ENCODE measurements around the gene HNRNPH1. TPM values are rescaled to one million over a fixed set of nuclear protein-coding genes. Genes with fewer than 3 reads are reported as not detected.
"Not testable (repeated sequence)": the region's sequence is repeated elsewhere in the genome, so short reads cannot be mapped to it uniquely, and the experiment has no call there.

HNRNPH1 gene
- total and polyA plus RNA-seq, 9 donors = 243 to 679 (median 513) TPM

GRCh38 chr5:179649166-179649703, 25.8 kb upstream of the HNRNPH1 start:
- WGBS, 3 donors = 65 to 75% (median 75%) methylated on average over 10 of the region's 10 CpGs
- H3K27me3 ChIP-seq; H3K27ac ChIP-seq; intact Hi-C loops (cut with DNase I); H3K36me3 ChIP-seq; H3K4me3 ChIP-seq; H3K9me3 ChIP-seq; DNase-seq; H3K4me1 ChIP-seq (ENCODE audit: insufficient read depth): not testable (repeated sequence)

DNA sequence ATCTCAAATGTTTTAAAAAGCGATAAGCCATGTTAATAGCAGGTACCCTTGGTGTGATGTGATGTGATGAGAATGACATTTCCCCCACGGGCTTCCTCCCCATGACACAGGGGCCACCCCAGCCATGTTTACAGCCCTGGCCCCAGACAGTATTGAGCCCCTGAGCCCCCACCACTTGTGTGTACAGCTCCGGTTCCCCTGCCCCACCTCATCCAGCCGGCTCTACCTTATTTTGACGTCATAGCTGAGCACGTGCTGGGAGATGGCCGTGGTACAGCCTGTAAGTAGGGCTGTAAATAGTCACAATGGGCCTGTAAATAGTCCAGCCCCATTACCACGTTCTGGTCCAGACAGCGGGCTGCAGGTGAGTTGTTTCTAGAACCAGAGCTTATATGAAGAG, 24.9 kb upstream of the HNRNPH1 start:
- no peak for TF ChIP-seq CTCF (IDR thresholded peaks at IDR 0.05)
- no peak for TF ChIP-seq EP300 (IDR thresholded peaks at IDR 0.05)
- TF ChIP-seq POLR2A (IDR thresholded peaks at IDR 0.05) = no peak
- H3K36me3 ChIP-seq = no peaks in the 10 kb centered on the region
- intact Hi-C loops (cut with DNase I) = no loop called here
- WGBS, 3 donors = 73 to 80% (median 78%) methylated on average over 9 of the region's 9 CpGs
- DNase-seq = no peak
- H3K4me1 ChIP-seq (ENCODE audit: insufficient read depth) = no peaks in the 10 kb centered on the region
- H3K9me3 ChIP-seq = no peaks in the 10 kb centered on the region
- no peaks in the 10 kb centered on the region for H3K27me3 ChIP-seq
- no peak overlapping the region for H3K27ac ChIP-seq
- H3K4me3 ChIP-seq = no peak overlapping the region

DNA sequence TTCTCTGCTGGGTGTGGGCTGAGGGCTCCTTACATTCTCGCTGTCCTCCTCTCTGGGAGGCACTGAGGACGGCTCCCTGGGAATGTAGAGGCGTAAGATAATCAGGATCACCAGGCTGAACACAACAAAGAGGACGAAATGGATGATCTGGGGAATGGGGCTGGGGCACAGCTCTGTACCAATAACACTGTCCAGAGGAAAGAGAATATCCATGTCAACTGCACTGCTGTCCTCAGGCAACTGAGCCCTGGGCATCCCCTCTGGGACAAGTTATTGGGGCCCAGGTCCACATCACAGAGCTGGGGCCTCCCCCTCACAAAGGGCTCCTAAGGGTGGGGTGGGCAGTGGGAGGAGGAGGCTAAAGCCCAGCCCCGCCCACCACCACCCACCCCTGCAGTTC, 21.3 kb upstream of the HNRNPH1 start:
- H3K4me1 ChIP-seq (ENCODE audit: insufficient read depth); H3K27ac ChIP-seq; H3K9me3 ChIP-seq; intact Hi-C loops (cut with DNase I); H3K27me3 ChIP-seq; DNase-seq; H3K4me3 ChIP-seq; H3K36me3 ChIP-seq: not testable (repeated sequence)
- WGBS, 3 donors = 62 to 77% (median 76%) methylated on average over 4 to 5 of the region's 5 CpGs

DNA sequence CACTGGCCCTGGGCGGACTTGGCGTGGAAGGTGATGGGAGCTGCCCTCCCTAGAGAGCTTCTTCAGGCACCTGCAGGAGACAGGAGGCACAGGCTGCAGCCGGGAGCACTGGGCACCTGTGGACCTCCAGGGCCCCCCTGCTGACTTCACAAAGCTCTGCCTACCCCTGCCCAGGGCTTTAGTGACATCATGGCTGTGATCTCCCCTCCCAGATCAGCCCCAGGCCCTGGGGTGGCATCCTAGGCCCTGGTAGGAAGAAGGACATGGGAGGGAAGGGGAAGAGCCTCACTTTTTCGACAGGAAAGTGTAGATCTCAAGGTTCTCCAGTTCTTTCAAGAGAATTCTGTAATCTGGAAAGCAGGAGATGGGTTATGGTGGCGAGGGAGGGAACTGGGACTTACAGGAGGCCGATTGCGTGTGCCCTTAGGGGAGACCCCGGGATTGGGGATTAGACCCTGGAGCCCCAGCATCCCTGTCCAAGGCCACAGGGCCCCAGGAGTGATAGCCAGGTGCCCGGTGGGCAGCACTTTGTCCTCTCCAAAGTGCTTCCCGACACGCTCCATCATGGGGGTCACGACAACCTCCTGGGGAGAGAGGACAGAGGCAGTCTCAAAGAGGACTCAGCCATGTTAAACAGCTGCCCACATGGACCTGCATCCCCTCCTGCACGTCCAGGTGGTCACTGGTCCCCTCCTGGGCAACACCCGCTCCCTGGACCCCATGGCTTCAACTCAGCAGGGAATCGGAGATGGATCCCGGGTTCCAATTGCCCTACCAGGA, 19.9 kb upstream of the HNRNPH1 start:
- H3K9me3 ChIP-seq; intact Hi-C loops (cut with DNase I); DNase-seq; H3K4me1 ChIP-seq (ENCODE audit: insufficient read depth); H3K27ac ChIP-seq; H3K27me3 ChIP-seq; H3K4me3 ChIP-seq; H3K36me3 ChIP-seq: not testable (repeated sequence)
- 82 to 85% (median 82%) methylated on average over 13 to 16 of the region's 16 CpGs for WGBS, 3 donors

- H3K36me3 ChIP-seq; H3K9me3 ChIP-seq; H3K27ac ChIP-seq; H3K27me3 ChIP-seq; DNase-seq; intact Hi-C loops (cut with DNase I); H3K4me1 ChIP-seq (ENCODE audit: insufficient read depth); H3K4me3 ChIP-seq: not testable (repeated sequence)
- 80 to 85% (median 82%) methylated on average over 14 to 17 of the region's 17 CpGs for WGBS, 3 donors
These were observed 19.2 kb upstream of the HNRNPH1 start for GRCh38 chr5:179642626-179643025.

DNA sequence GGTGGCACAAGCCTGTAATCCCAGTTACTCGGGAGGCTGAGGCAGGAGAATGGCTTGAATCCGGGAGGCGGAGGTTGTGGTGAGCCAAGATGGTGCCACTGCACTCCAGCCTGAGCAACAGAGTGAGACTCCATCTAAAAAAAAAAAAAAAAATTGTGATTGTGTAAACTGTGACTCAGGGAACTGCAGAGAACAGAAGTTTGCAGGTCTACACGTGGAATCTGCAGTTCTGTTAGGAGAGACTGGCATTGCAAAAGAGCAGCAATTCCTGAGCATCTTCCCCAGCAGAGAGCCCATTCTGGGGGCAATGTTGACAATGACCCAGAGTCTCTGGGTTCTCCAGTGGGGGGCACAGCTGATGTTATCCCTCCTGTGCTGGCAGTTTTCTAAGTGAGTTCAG, 18.3 kb upstream of the HNRNPH1 start:
- H3K36me3 ChIP-seq; H3K27ac ChIP-seq; H3K4me1 ChIP-seq (ENCODE audit: insufficient read depth); H3K9me3 ChIP-seq; H3K4me3 ChIP-seq; intact Hi-C loops (cut with DNase I); H3K27me3 ChIP-seq; DNase-seq: not testable (repeated sequence)
- 0% methylated on average over 1 of the region's 4 CpGs; no CpG with 5 or more reads in 2 of the 3 donors for WGBS, 3 donors

GRCh38 chr5:179639296-179639695, 15.8 kb upstream of the HNRNPH1 start:
- 93 to 96% (median 94%) methylated on average over 11 of the region's 11 CpGs for WGBS, 3 donors
- H3K9me3 ChIP-seq; intact Hi-C loops (cut with DNase I); H3K27ac ChIP-seq; H3K27me3 ChIP-seq; H3K4me1 ChIP-seq (ENCODE audit: insufficient read depth); DNase-seq; H3K36me3 ChIP-seq; H3K4me3 ChIP-seq: not testable (repeated sequence)

GRCh38 chr5:179634370-179635172, 11.1 kb upstream of the HNRNPH1 start:
- DNase-seq; intact Hi-C loops (cut with DNase I); H3K36me3 ChIP-seq; H3K27me3 ChIP-seq; H3K27ac ChIP-seq; H3K4me3 ChIP-seq; H3K4me1 ChIP-seq (ENCODE audit: insufficient read depth); H3K9me3 ChIP-seq: not testable (repeated sequence)
- WGBS, 3 donors = 8% methylated on average over 9 of the region's 49 CpGs; no CpG with 5 or more reads in 2 of the 3 donors

- H3K27ac ChIP-seq; H3K36me3 ChIP-seq; H3K27me3 ChIP-seq; H3K4me1 ChIP-seq (ENCODE audit: insufficient read depth); DNase-seq; H3K9me3 ChIP-seq; intact Hi-C loops (cut with DNase I): not testable (repeated sequence)
- 46 to 64% (median 51%) methylated on average over 19 to 23 of the region's 38 CpGs for WGBS, 3 donors
- peak overlapping the region; percentile 31 for H3K4me3 ChIP-seq
These were observed 10.3 kb upstream of the HNRNPH1 start for GRCh38 chr5:179633501-179634369.
